GM21723 (cell line): ENCODE data around the gene JMJD6.
"Not testable (repeated sequence)": the region's sequence is repeated elsewhere in the genome, so short reads cannot be mapped to it uniquely, and the experiment has no call there.

Experiments
- ATAC-seq: cut with Tn5 transposase; IDR thresholded peaks from one replicate; pipeline ENCODE4 v1.9.1; 2021; ENCODE audit warnings: mild to moderate bottlenecking, moderate library complexity; ENCODE audit not compliant: unreplicated experiment

The JMJD6 gene

DNA sequence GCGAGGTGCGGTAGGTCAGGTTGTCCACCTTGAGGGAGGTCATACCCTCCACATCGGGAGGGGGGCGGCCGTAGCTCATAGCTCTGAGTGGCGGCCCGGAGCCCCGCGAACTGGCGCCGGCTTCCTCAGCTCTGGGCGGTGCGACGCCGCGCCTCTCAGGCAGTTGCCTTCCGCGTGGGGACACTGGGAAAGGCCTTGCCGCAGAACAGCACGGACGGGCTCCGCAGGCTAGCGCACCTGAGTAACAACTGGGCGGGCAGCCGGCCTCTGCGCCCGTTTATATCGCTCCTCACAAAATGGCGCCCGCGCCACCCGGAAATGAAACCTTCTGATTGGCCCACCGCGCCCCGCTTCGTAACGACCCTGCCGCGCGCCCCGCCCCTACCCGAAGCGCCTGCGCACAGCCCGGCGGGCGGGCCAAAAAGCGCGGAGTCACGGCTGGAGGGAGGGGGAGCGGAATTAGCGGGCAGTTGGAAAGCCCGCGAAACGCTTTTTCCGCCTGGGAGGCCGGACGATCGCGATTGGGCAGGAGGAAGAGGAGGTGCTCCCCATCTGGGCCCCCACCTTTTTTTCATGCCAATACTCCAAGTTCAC lies 10.8 kb upstream of the JMJD6 start, which contains the start of gene SRSF2:
SRSF2 (minus strand) TSS at position 250 of the 594 bp plus-strand sequence; CDS start at position 79, 171 bp downstream.
- peak; percentile 67 for ATAC-seq

DNA sequence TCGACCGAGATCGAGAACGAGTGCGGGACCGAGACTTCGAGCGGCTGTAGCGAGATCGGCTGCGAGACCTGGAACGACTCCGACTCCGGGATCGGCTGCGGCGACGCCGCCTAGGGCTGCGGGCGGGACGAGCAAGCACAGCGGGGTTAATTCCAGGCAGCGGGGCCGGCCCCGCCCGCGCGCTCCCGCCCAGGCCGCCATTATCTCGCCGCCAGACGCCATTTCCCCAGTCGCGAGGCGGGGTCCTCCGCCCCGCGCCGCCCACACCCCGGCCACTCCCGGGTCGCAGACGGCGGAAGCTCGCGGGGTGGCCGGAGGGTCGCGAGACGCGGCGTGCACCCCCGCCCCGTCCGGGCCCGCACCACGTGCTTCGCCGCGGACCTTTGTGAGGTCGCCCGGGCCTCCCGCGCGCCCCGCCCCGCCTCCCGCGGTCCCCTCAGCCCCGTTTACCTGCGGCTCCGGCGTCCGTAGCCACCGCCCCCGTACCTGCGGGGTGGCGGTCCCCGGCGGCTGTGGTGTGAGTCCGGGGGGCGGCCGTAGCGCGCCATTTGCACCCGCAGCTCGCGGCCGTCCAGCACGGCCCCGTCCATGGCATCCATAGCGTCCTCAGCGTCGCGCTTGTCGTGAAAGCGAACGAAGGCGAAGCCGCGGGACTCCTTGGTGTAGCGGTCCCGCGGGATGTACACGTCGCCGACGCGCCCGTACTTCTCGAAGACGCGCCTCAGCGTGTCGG lies 10.1 kb upstream of the JMJD6 start:
- peak; percentile 23 for ATAC-seq

DNA sequence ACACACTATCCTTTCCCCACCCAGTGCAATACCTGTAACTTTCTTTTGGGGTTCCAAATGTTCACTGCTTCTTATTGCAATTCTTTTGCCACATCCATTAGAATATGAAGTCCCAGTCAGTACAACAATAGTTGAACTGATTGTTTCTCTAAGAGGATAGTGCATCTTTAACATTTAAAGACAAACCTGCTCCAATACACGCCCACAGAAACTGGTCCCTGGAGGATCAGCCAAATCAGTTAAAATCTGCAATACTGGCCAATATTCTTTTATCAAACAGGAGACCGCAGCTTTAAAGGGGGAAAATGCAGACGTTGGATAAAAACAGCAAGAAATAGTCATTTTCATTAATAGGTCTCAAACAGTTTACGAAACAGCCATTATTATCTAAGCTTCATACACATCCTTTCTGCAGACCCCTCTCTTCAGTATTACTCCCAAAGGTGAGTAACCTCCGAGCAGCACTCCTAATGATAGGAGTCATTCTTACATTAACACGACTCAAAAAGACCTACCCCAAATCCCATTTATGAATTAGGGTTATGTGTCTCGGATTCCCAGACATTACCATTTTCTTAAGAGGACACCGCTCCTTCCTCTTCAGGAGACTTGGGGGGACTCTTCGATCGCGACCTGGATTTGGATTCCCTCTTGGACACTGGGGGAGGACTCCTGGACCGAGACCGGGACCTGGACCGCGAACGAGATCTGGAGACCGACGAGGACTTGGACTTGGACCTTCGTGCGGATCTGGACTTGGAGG lies 9.4 kb upstream of the JMJD6 start:
- no peak for ATAC-seq

DNA sequence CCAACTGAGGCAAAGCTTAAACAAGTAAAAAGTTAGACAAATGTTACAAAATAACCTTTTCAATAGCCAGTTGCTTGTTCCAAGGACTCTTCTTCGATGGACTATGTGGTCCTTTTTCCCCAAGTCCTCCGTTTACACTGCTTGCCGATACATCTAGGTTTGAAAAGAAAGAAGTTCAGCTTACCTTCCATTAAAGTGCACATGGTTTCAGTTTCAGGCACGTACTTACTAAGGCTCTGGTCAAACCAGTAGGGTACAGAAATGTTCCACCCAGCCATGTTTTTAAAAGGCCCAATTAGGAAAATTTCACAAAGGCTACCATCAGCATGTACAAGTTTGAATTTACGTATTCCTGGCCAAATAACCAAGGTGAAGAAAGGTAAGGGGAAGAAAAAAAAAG lies 8.6 kb upstream of the JMJD6 start:
- no peak for ATAC-seq

DNA sequence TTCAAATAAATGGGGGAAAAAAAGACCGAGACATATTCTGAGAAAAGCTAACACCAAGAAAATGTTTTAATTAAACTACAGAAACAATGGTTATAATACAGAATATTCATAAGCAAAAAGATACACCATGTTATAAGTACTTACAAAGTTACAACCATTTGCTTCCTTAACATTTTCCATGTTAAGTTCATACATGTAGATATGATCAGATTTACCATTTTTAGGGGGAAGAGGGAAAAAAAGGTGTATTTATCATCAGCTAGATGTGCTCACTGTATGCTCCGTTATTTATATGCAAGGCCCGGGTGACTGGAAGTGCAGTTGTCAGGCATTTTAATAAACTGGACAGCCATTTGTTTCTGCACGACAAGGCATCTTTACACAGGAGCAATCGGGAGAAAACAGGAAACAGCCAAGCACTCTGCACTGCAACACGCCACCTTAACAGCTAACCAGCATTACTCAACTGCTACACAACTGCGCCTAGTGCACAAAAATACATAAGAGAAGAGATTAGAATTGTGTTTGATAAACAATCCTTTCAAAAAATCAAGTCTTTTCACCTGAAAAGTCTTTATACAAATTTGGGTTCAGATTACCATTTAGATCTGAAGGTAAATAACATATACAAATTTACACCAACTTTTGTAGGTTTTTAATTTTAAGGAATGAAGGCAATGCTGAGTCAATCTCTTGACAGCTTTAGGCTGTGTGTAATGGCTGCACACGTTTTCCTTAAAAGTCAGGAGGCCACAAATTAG lies 7.9 kb upstream of the JMJD6 start:
- ATAC-seq, result no peak

DNA sequence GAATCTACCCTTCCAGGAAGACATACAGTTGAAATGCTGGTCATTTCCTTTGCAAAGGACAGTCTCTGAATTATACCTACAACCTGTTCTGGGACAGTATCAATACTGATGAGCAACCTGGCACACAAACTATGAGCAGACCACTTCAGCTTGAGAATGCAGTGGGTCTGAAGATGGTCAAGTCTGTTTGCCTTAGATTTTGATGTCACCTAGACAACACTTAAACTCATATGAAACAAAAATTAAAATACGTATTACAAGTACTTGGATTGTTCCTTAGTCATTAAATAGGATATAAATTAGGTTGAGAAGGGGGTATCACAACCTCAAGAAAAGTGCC lies 7.2 kb upstream of the JMJD6 start:
- ATAC-seq, result no peak

DNA sequence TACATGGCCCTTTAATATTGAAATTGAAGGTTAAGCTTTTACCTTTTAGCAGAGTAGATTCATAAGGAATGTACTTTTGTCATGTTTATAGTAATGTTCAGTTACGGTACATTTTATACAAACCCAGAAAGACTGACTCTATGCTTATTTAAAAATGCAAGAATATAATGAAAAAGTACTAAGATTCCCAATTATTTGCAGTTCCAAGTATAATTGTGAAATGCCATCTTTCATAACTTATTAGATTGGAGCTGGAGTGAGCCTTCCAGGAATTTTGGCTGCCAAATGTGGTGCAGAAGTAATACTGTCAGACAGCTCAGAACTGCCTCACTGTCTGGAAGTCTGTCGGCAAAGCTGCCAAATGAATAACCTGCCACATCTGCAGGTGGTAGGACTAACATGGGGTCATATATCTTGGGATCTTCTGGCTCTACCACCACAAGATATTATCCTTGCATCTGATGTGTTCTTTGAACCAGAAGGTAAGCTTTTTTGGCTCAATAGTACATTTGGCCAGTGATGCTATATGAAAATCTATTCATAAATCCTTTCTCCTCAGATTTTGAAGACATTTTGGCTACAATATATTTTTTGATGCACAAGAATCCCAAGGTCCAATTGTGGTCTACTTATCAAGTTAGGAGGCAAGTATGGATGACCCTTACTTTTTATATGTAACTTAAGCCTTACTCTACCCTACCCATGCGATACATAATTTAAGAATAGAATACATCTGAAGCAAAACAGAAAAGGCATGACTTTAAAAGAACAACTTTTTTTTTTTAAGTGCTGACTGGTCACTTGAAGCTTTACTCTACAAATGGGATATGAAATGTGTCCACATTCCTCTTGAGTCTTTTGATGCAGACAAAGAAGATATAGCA lies 6.6 kb upstream of the JMJD6 start:
- ATAC-seq, result no peak

DNA sequence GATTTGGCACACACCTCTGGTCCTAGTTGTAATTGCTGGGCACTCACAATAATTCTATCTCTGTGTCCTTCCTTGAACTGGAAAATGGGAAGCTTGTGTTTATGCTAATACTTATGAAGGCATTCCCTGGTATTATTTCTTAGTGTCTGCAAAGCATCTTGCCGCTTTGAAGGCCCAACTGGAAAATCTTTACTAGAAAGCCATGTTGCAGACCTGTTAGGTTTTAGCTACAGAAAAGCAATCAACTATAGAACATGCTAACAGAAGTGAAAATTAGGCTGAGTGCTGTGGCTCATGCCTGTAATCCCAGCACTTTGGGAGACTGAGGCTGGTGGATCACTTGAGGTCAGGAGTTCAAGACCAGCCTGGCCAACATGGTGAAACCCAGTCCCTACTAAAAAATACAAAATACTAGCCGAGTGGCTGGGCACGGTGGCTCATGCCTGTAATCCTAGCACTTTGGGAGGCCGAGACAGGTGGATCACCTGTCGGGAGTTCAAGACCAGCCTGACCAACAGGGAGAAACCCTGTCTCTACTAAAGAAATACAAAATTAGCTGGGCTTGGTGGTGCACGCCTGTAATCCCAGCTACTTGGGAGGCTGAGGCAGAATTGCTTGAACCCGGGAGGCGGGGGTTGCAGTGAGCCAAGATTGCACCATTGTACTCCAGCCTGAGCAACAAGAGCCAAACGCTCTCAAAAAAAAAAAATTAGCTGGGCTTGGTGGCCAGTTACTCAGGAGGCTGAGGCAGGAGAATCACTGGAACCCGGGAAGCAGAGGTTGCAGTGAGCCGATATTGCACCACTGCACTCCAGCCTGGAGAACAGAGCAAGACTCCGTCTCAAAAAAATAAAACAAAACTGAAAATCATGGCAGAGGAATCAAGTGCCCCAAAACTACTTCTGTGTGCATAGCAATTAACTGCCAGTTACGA lies 5.7 kb upstream of the JMJD6 start:
- not testable (repeated sequence) for ATAC-seq

DNA sequence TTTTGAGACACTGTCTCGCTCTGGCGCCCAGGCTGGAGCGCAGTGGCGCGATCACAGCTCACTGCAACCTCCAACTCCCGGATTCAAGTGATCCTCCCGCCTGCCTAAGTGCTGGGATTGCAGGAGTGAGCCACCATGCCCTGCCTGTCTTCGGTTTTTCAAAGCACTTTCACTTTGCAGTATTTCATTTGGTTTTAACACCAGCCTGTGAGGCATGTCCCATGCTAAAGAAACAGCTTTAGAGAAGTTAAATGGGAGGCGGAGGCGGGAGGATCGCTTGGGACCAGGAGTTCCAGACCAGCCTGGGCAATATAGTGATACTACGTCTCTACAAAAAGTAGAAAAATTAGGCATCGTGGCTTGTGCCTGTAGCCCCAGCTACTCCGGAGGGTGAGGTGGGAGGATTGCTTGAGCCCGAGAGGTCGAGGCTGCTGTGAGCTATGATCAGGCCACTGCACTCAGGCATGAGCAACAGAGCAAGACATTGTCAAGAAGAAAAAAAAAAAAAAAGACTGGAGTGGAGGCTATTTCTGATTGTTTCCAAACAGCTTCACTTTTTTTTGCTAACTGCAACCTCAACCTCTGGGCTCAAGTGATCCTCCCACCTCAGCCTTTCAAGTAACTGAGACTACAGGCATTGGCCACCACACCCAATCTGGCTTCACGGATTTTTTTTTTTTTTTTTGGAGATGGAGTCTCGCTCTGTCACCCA lies 1.5 kb upstream of the JMJD6 start:
- ATAC-seq, result no peak

DNA sequence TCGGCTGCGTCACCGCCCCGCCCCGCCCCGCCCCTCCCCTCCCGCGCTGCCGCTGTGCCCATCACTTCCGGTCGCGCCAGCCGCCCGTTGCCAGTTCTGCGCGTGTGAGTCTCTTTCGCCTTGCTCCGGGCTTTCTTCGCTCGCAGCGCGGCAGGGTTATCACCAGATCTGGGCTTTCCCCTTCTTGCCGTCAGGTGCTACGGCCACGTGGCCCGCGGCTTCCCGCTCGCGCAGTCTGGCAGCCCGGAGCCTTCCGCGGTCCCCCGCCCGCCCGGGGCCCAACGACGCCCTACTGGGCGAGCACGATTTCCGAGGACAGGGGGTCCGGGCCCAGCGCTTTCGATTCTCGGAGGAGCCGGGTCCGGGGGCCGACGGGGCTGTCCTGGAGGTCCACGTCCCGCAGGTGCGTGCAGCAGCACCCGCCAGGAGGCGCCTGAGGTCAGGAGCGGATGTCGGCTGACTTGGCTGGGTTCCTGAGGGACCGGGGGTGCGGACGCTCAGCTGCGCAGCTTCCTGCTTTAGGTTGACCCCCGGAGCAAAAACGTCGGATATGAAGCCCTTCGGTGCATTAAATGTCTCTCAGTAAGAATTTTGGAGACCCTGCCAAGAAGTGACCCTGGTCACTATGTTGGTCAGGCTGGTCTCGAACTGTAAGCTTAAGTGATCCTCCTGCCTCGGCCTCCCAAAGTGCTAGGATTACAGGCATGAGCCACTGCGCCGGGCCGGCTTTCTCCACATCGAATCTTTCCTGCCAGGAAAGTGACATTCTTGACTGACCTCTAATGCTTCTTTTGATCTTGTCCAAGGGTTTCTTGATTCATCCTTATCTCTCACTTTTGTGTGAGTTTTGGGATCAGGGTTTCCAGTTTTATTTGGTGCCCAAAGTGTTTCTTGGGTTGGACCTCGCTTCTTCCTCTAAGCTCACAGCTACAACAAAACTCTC lies 641 bp upstream of the JMJD6 start, which contains the start of gene METTL23:
METTL23 (plus strand) TSS at position 64 of the 943 bp plus-strand sequence. CDS start 2,872 bp downstream, outside the sequence.
- peak; percentile 52 for ATAC-seq

DNA sequence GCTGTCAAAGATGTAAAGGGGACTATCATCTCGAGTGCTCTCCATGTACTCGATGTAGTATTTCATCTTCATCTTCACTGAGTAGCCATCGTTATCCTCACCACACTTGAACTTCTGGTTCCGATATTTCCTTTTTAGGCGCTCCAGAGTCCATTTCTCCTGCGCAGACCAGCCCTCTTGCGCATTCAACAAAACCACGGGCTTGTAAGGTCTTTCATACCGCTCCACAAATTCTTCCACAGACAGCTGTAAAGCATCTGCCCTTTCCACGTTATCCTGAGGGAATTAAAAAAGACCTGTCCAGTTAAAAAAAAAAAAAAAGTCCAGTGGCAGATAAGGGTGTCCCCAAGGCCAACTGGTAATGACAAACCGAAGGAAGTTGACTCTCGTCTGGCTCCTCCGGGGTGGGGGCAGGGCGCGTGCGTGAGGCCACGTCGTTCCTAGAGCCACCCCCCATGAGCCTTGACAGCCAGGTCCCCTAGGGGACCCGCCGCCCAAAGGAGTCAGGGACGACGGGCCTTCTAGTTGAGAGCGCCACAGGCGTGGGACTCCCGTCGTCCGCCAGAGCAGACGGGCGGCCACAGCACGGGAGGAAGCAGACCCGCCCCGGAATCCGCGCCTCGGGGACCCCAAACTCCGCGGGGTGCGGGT lies 701 bp downstream of the JMJD6 start:
- peak; percentile 25 for ATAC-seq

DNA sequence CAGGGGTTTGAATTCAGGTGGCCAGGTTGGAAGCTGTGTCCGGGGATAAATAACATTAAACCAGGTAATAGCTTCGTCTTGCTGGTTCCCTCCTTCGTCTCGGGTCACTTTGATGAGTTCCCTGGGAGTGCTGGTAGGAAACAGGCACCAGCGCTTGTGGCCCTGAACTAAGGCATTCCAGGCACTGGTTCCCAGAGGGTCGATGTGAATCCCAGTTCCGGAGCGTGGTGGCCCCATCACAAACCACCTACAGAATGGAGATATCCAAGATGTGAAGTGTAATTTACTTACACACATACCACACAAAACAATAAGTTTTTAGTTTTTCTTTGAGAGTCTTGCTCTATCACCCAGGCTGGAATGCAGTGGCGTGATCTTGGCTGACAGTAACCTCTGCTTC lies 2.6 kb downstream of the JMJD6 start:
- ATAC-seq, result no peak

DNA sequence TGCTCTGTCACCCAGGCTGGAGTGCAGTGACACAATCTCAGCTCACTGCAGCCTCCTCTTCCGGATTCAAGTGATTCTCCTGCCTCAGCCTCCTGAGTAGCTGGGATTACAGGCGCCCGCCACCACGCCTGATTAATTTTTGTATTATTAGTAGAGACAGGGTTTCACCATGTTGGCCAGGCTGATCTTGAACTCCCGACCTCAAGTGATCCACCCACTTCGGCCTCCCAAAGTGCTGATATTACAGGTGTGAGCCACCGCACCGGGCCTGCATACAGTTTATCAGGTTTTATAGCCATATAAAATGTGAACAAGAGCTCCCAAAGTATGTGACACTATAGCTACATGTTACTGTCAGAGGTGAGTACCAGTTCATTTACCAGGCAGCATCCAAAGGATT lies 3.4 kb downstream of the JMJD6 start:
- ATAC-seq, result not testable (repeated sequence)

DNA sequence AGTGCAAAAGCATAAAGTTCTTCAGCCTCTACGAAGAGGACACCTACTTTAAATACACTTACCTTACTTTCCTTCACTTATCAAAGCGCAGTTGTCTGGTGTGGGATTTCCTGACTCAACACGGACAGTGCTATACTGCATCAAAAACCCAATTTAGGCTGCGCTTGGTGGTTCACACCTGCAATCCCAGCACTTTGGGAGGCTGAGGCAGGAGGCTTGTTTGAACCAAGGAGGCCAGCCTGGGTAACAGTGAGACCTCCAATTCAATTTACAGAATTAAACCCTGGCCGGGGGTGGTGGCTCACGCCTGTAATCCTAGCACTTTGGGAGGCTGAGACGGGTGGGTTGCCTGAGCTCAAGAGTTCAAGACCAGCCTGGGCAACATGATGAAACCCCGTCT lies 4.1 kb downstream of the JMJD6 start:
- ATAC-seq, result no peak

DNA sequence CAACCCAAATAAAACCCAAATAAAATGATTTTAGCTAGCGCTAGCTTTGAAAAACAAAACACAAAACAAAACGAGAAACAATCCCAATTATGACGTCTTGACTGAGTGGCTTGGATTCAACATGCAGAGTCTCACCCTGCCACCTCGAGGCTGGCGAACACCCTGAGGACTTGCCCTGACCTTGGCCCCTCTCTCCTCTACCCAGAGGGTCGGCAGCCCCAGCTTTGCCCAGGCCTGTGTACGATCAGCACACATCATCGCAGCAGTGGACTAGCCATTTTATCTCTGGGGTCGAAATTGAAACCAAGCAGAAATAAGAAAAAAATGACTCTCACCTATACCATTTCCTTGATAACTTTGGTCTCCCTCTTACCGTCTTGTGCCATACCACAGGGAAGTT lies 4.9 kb downstream of the JMJD6 start:
- no peak for ATAC-seq

DNA sequence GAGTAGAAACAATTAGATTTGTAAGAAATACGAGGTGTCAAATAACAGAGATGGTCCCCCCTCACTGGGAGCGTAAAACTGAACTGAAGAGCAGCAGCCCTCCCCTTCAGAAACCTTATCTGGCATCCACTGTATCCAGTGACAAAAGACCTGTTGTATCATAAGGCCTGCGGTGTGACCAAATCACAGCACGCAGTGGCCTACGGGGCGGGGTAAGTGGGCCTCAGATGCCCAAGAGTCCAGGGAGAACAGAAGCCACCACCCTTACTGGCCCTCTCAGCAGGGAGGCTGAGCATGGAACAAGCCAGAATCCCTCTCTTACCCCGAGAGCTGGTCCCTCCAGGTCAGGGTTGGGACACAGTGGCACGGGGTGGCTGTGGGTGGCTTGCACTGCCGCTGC lies 5.5 kb downstream of the JMJD6 start:
- ATAC-seq, result no peak

DNA sequence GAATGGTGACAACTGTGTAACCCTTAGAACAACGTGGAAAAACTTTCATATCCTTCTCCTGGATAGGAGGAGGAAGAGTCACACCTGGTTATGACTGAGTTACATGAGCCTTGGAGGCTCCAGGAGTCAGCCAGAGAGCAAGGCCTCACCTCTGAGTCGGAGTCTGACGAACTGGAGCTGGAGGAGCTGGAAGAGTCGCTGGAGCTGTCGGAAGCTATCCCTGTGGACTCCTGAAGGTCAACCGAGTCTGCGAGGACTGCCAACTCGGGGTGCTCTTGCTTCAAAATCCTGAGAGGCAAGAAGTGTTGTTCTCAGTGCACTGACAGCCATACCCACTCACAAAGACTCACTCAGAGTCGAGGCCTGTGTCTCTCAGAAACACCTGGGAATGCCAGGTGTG lies 6.2 kb downstream of the JMJD6 start:
- ATAC-seq, result no peak
